Measurements from ENCODE around the gene ZC3H13. TPM values are rescaled to one million over a fixed set of nuclear protein-coding genes. Genes with fewer than 3 reads are reported as not detected.
A peak's percentile ranks its signal among the peaks of the same experiment; 100 is the strongest.
"Not testable (repeated sequence)": the region's sequence is repeated elsewhere in the genome, so short reads cannot be mapped to it uniquely, and the experiment has no call there.

ZC3H13 gene
- total RNA-seq, 1 donor from 2014 or later: 10.3 TPM

GRCh38 chr13:46015366-46015765, 37.2 kb downstream of the ZC3H13 start:
- no peak for DNase-seq (ENCODE audit: low read depth in 2 of 2)

- DNase-seq (ENCODE audit: low read depth in 2 of 2): no peak
Observed at GRCh38 chr13:46012404-46012803, 40.1 kb downstream of the ZC3H13 start.

GRCh38 chr13:46010148-46010547, 42.4 kb downstream of the ZC3H13 start:
- DNase-seq (ENCODE audit: low read depth in 2 of 2): peak in 1 of 2 donors; percentile 9

DNA sequence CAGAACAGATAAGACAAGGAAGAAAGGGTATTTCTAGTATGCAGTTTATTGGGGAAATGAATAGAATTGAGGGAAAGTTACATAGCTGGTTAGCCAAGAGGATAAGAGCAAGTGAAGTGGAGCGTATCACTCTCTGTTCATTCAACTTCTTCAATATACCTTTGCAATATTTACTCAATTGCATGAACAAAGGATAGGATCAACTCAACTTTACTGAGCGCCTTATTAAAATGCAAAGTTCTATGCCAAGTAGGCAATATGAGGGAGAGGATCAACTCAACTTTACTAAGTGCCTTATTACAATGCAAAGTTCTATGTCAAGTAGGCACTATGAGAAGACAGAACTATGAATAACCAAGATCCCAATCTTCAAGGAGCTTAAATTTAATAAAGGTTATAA, 43.9 kb downstream of the ZC3H13 start:
- no peak for DNase-seq (ENCODE audit: low read depth in 2 of 2)

DNA sequence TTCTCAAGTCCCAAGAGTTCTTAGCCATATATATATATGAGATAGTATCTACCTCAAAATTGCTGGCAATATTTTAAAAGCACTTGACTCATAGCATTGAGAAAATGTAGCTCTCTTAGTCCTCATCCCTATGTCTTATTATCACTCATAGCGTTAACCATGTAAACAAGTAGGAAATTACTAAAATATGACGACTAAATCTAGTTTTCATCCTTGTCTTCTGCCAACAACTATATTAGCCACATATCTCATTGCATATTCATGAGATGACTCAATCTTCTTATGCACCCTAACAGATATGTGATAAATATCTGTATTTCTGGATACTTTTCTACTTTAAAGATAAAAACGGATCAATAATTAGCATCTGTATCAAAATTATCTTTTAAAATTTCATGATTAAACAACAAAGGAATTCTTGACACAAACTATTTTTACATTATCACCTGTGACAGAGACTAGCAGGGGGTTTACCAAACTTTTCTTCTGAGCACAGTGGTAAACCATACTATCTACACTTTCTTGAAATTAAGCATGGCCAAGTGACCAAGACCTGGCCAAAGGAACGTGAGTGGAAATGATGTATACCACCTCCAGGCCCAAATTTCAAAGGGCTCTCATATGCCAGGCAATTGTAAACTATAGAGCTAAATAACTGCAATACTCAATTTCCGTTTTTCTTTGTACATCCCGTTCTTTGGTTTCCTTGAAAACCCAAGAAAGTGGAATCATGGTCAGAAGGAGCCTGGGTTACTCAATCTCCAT, 45.7 kb downstream of the ZC3H13 start:
- no peak for DNase-seq (ENCODE audit: low read depth in 2 of 2)

DNA sequence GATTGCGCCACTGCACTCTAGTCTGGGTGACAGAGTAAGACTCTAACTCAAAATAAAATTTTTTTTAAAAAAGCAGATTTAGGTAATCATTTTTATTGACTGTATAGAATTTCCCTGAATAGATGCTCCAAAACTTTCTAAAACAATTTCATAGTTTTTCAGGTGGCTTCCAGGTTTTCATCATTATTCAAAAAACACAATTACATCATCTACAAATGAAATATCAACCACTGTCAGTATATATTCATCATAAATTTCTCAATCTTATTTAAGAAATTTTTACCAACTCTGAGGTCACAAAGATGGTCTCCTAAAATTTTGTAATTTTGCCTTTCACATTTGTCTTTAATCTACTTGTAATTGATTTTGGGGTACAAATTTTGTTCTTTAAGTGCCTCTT, 48.1 kb downstream of the ZC3H13 start:
- no peak for DNase-seq (ENCODE audit: low read depth in 2 of 2)

DNA sequence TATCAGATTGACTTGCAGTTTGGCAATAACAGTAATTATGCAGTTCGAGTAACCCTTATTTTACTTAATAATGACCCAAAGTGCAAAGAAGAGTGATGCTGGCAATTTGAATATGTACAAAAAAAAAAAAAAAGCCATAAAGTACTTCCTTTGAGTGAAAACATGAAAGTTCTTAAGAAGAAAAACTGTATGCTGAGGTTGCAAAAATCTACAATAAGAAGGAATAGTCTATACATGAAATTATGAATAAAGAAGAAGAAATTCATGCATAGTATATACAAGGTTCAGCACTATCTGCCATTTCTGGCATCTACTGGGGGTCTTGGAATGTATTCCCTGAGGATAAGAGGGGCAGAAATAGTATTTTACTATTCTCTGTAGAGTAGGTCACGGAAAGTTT, 55.9 kb downstream of the ZC3H13 start:
- no peak for DNase-seq (ENCODE audit: low read depth in 2 of 2)

GRCh38 chr13:45995245-45995644, 57.3 kb downstream of the ZC3H13 start:
- DNase-seq (ENCODE audit: low read depth in 2 of 2): no peak

DNA sequence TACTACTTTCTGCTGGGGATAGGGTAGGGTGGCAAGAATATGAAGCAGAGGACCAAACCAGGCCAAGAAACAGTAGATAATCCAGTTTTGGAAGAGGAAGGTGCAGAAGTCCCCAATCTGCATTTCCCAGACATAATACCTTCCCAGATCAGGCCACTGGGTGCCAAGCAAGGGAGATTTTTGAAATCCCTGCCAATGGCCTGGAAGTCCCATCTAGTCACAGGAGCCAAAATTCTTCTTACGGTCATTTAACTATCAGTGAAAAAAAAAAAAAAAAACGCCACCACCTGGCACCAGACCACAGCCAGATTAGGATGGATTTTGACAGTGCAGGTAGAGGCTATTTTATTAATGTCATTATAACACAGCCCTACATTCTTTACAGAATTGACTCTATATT, 57.8 kb downstream of the ZC3H13 start:
- no peak for DNase-seq (ENCODE audit: low read depth in 2 of 2)

DNA sequence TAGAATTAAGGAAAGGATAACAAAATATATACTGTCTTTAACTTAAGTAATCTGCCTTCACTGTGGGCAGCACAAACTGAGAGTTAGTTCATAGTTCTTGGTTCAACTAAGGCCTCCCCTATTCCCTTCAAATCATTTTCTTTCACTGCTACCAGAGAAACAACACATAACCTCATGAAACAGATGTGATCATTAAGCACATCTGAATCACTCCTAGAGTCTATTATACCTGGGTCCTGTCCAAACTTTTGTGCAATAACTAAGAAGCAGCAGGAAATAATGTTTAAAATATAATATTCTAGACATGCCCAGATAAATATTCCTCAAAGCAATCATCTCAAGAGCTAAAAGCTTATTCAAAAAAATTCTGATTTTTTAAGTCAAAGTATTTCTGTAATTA, 62.9 kb downstream of the ZC3H13 start:
- peak in 1 of 2 donors; percentile 3 for DNase-seq (ENCODE audit: low read depth in 2 of 2)

- DNase-seq (ENCODE audit: low read depth in 2 of 2): not testable (repeated sequence)
Observed at GRCh38 chr13:45981127-45981526, 71.4 kb downstream of the ZC3H13 start.

- DNase-seq (ENCODE audit: low read depth in 2 of 2): no peak
Observed at GRCh38 chr13:45975337-45975736, 77.2 kb downstream of the ZC3H13 start.

DNA sequence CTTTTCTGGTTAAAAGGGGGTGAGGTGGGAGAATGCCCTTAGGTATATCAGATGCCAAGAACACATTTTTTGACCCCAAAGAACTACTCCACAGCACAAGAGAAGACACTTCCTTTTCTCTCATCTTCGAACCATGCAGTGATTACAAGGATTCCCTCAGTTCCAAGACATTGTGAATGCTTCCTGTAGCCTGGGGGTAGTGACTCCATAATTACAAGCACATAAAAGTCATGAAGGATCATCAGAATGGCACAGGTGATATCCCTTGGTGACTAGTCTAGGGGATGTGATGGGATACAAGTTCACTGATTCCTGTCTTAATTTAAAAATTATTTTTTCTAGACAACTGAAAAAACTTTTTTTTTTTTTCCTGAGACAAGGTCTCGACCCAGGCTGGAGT, 78.0 kb downstream of the ZC3H13 start:
- no peak for DNase-seq (ENCODE audit: low read depth in 2 of 2)

DNA sequence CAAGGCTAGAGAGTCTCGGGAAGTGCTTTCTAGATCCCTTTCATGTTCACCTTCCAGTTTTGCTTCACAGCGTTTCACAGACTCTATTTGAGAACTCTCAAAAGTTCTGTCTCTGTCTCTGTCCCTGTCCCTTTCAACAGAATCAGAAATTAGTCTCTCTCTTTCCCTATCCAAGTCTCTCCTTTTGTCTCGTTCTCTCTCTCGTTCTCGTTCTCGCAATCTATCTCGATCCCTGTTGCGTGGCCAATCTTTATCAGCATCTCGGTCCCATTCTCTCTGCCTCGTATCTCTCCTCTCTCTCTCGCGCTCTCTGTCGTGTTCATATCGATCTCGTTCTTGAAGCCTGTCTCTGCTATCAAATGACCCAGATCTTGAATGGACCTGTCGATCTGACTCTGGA, 85.0 kb downstream of the ZC3H13 start:
- DNase-seq (ENCODE audit: low read depth in 2 of 2): no peak

- no peak for DNase-seq (ENCODE audit: low read depth in 2 of 2)
Observed at GRCh38 chr13:45966715-45967114, 85.8 kb downstream of the ZC3H13 start.

DNA sequence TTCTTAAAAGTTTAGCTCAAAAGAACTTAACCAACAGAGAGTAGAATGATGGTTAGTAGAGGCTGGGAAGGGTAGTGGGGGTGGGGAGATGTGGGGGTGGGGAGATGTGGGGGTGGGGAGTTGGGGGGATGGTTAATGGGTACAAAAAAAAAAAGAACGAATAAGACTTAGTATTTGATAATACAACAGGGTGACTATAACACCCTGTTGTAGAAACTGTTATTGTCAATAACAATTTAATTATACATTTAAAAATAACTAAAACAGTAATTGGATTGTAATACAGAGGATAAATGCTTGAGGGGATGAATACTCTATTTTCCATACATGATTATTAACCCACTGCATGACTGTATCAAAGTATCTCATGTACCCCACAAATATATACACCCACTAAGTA, 91.1 kb downstream of the ZC3H13 start:
- DNase-seq (ENCODE audit: low read depth in 2 of 2): no peak

DNA sequence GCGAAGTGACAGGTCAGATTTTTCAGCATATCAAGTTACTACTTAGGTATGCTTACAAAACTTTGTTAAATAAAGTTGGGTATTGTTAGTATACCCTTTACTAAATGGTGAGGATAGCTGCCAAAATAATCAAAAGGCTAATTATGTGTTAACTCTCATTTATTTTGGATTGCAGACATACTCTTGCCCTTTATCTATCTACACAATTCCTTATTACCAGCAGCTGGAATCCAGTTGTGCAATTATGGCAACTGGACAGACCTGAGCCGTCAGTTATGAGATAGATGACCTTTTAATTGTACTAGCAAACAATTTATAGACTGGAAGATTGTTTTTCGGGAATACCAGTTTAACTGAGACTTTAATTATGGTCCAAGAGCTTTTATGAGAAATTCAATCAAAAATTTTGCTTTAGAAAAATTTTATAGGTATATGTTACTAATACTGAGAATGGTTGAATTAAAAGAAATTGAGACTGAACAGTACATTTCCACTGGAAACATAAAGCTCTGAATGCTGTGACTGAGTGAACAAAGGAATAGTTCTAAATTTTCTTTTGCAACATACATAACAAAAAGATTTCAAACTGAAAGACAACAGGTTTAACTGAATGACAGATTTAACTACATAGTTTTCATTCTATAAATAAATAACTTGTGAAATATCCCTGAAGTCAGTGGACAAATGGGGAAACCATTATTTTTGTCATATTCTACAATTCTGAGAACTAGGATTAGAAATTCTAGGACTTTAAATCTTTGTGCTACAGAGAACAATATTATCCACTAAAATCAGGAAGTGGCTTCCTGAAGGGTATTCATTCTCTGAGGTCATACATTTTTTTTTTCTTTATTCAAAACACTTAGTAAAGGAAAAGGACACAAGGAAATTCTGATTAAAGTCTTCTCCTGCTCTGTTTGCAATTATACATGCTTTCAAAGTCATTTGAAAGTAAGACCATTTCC, 97.4 kb downstream of the ZC3H13 start:
- DNase-seq (ENCODE audit: low read depth in 2 of 2): peak; percentile 6 to 28

GRCh38 chr13:45953082-45953481, 99.5 kb downstream of the ZC3H13 start:
- DNase-seq (ENCODE audit: low read depth in 2 of 2): no peak

DNA sequence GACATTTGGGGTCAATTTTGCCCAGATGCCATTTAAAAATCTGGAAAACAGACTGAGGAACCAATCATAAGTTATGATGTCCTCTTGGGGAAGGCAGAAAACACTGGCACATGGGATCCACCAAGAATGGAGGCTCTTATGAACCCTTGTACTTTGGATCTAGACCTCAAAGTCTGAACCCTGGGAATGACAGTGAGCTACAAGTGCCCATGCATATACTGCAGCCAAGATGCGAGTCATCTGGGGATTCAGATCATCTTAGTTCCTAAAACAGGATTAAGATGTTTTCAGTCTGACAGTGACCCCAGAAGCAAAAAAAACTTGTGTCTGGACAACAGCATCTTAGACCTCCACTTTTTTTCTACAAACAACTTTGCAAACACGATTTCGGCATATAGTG, 100.8 kb downstream of the ZC3H13 start:
- DNase-seq (ENCODE audit: low read depth in 2 of 2): no peak

GRCh38 chr13:45951166-45951565, 101.4 kb downstream of the ZC3H13 start:
- DNase-seq (ENCODE audit: low read depth in 2 of 2): no peak

- DNase-seq (ENCODE audit: low read depth in 2 of 2): no peak
Observed at GRCh38 chr13:45950386-45951000, 102.1 kb downstream of the ZC3H13 start.

DNA sequence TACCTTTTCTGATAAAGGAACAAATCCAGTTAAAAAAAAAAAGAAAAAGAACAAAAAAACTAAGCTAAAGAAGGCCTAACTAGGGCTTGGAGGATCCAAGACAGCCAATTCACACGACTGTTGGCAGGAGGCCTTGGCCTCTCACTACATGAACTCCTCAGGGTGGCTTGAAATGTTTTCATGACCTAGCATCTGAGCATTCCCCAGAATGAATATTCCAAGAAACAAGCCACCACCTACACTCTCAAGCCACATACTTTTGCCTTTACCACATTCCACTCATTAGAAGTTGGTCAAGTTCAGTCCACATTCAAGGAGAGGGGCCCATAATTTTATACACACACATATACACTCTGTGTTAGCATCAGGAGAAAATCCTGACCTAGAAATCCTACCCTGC, 103.4 kb downstream of the ZC3H13 start:
- no peak for DNase-seq (ENCODE audit: low read depth in 2 of 2)

Measured in lung microvascular endothelial cell (primary cell).